ENCODE measurements around the gene ANKK1. TPM values are rescaled to one million over a fixed set of nuclear protein-coding genes. Genes with fewer than 3 reads are reported as not detected.

Gene ANKK1
- polyA plus RNA-seq, 3 donors, result 0.07 to 0.09 TPM; not detected in 1

GRCh38 chr11:113373306-113373705 is 14.3 kb upstream of the ANKK1 start:
- no CpG with 5 or more reads among the region's 3 CpGs for WGBS (ENCODE audit: insufficient coverage)

DNA sequence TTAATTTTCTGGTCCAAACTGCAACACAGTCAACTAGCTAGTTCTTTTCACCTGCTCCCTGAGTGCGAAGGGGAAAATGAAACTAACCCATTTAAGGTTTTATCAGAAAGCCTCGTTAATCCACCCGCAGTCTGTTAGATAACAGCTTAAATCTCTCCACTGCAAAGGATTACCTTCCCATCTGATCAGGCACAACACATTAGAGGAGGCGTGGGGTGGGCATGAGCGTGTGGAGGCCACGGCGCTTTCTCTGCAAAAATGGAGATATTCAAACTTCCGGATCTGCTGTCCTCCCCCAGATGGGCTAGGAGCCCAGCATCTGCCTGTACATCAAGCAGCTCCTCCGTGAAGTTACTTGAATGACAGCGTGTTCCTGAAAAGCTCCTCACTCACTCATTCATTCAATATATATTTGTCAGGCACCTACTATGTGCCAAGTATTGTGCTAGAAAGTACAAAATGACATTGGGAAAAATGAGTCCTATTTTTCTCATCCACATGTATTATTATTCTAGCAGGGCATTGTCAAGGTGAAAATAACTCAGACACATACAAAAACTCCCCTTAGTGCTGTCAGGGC is 13.5 kb upstream of the ANKK1 start:
- no peaks in the 10 kb centered on the region for H3K27me3 ChIP-seq (ENCODE audit: control insufficient read depth in 2 of 2, insufficient read depth in 2 of 2, low read length in 2 of 2)
- H3K36me3 ChIP-seq (replicated peaks in 1 of 2; ENCODE audit: control insufficient read depth in 1 of 2, insufficient read depth in 2 of 2, low read length in 2 of 2), result no peaks in the 10 kb centered on the region
- H3K9me3 ChIP-seq (replicated peaks in 1 of 2; ENCODE audit: control insufficient read depth in 1 of 2, insufficient read depth in 1 of 2, low read length in 2 of 2), result no peaks in the 10 kb centered on the region
- no peaks in the 10 kb centered on the region for H4K20me1 ChIP-seq (ENCODE audit: insufficient read depth, low read length)
- Mint-ChIP-seq H3K36me3 (no peaks in the 10 kb centered on the region), H3K27ac (no peak overlapping the region), H3K4me1 (peaks cover 2% of the 10 kb centered on the region), H3K27me3 (ENCODE audit: low read depth in 3 of 3) (peaks cover 0 to 2% (median 1%) of the 10 kb centered on the region in 3 donors), H3K9me3 (no peaks in the 10 kb centered on the region), H3K4me3 (no peak overlapping the region)
- H2AFZ ChIP-seq (ENCODE audit: insufficient read depth, low read depth, low read length, poor library complexity, severe bottlenecking), result no peak overlapping the region
- no peak for TF ChIP-seq CTCF (IDR thresholded peaks at IDR 0.05)
- H3K4me2 ChIP-seq (replicated peaks; ENCODE audit: extremely low read depth, low read length, poor library complexity, severe bottlenecking), result no peak overlapping the region
- no peaks in the 10 kb centered on the region for H3K4me1 ChIP-seq (ENCODE audit: control insufficient read depth in 1 of 2, insufficient read depth in 2 of 2, low read length in 2 of 2)
- DNase-seq, result no peak
- H3K79me2 ChIP-seq (ENCODE audit: insufficient read depth, low read length), result no peaks in the 10 kb centered on the region
- H3K27ac ChIP-seq (ENCODE audit: low read depth in 1 of 2, low read length in 2 of 2), result no peak overlapping the region
- intact Hi-C loops (cut with micrococcal nuclease), result no loop called here
- no peak overlapping the region for H3K4me3 ChIP-seq (replicated peaks in 1 of 3; ENCODE audit: low read depth in 2 of 3, low read length in 3 of 3)
- 98% methylated on average over 8 of the region's 10 CpGs for WGBS (ENCODE audit: insufficient coverage)
- H3K9ac ChIP-seq (ENCODE audit: insufficient read depth, low read length, poor library complexity, severe bottlenecking), result no peak overlapping the region

More at GRCh38 chr11:113373306-113373705, 14.3 kb upstream of the ANKK1 start:
- Mint-ChIP-seq H3K9me3 (no peaks in the 10 kb centered on the region), H3K36me3 (no peaks in the 10 kb centered on the region), H3K27ac (no peak overlapping the region), H3K4me1 (peaks cover 2% of the 10 kb centered on the region), H3K27me3 (ENCODE audit: low read depth in 3 of 3) (peaks cover 0 to 2% (median 1%) of the 10 kb centered on the region in 3 donors), H3K4me3 (no peak overlapping the region)
- Histone ChIP-seq H3K36me3 (replicated peaks in 1 of 2; ENCODE audit: control insufficient read depth in 1 of 2, insufficient read depth in 2 of 2, low read length in 2 of 2) (no peaks in the 10 kb centered on the region), H3K4me1 (ENCODE audit: control insufficient read depth in 1 of 2, insufficient read depth in 2 of 2, low read length in 2 of 2) (no peaks in the 10 kb centered on the region), H4K20me1 (ENCODE audit: insufficient read depth, low read length) (no peaks in the 10 kb centered on the region), H3K27me3 (ENCODE audit: control insufficient read depth in 2 of 2, insufficient read depth in 2 of 2, low read length in 2 of 2) (no peaks in the 10 kb centered on the region), H2AFZ (ENCODE audit: insufficient read depth, low read depth, low read length, poor library complexity, severe bottlenecking) (no peak overlapping the region), H3K4me3 (replicated peaks in 1 of 3; ENCODE audit: low read depth in 2 of 3, low read length in 3 of 3) (no peak overlapping the region), H3K79me2 (ENCODE audit: insufficient read depth, low read length) (no peaks in the 10 kb centered on the region), H3K4me2 (replicated peaks; ENCODE audit: extremely low read depth, low read length, poor library complexity, severe bottlenecking) (no peak overlapping the region), H3K27ac (ENCODE audit: low read depth in 1 of 2, low read length in 2 of 2) (no peak overlapping the region), H3K9me3 (replicated peaks in 1 of 2; ENCODE audit: control insufficient read depth in 1 of 2, insufficient read depth in 1 of 2, low read length in 2 of 2) (no peaks in the 10 kb centered on the region), H3K9ac (ENCODE audit: insufficient read depth, low read length, poor library complexity, severe bottlenecking) (no peak overlapping the region)
- intact Hi-C loops (cut with micrococcal nuclease), result no loop called here
- TF ChIP-seq CTCF (IDR thresholded peaks at IDR 0.05), result no peak
- DNase-seq, result peak in 1 of 3 donors; percentile 16

Data from CD14-positive monocyte (primary cell).